Activated B cell treated with CpG ODN at 0.5 μM for 24 hours (primary cell): ENCODE measurements around the gene RAB4A. TPM values are rescaled to one million over a fixed set of nuclear protein-coding genes. Genes with fewer than 3 reads are reported as not detected.
A peak's percentile ranks its signal among the peaks of the same experiment; 100 is the strongest.
"Not testable (repeated sequence)": the region's sequence is repeated elsewhere in the genome, so short reads cannot be mapped to it uniquely, and the experiment has no call there.

ENCODE experiments used
- ATAC-seq: fragments of 200-7000 bp; cut with Tn5 transposase; one replicate; pipeline ENCODE4 v1.10.0; 2021; ENCODE audit warnings: low read depth, mild to moderate bottlenecking, moderate library complexity
- CTCF ChIA-PET: fragments of 350-600 bp; sonication (Branson Sonifier 250); formaldehyde crosslinking; loops from one replicate; lab custom pipeline; 2021; ENCODE audit warnings: antibody characterized with exemption; lab: Charles Lee
- POLR2A ChIA-PET: fragments of 350-600 bp; sonication (Branson Sonifier 250); formaldehyde crosslinking; loops from one replicate; lab custom pipeline; 2021; ENCODE audit warnings: antibody characterized with exemption; lab: Charles Lee
- DNase-seq: peaks from one replicate; pipeline ENCODE4 v3.0.0; 2022
- H3K27ac Mint-ChIP-seq: one replicate; pipeline ENCODE4 v1.8.0; 2020; ENCODE audit warnings: mixed read lengths
- H3K27me3 Mint-ChIP-seq: one replicate; pipeline ENCODE4 v1.8.0; 2021; ENCODE audit warnings: mixed read lengths
- H3K36me3 Mint-ChIP-seq: one replicate; pipeline ENCODE4 v1.8.0; 2021; ENCODE audit warnings: low read depth, mixed read lengths
- H3K4me1 Mint-ChIP-seq: one replicate; pipeline ENCODE4 v1.8.0; 2021; ENCODE audit warnings: mixed read lengths
- H3K4me3 Mint-ChIP-seq: one replicate; pipeline ENCODE4 v1.8.0; 2020; ENCODE audit warnings: mild to moderate bottlenecking, mixed read lengths
- H3K9me3 Mint-ChIP-seq: one replicate; pipeline ENCODE4 v1.8.0; 2020; ENCODE audit warnings: mixed read lengths
- CTCF ChIP-seq: fragments of 200-600 bp; IDR thresholded peaks from one replicate; pipeline ENCODE4 v1.8.0; 2022; ENCODE audit warnings: antibody characterized with exemption, mild to moderate bottlenecking
- intact Hi-C: fragments of 100-400 bp; cut with micrococcal nuclease; formaldehyde crosslinking; loops from one replicate; pipeline ENCODE4 v1.15.1; 2024
- total RNA-seq: library from RNA; stranded (reverse); gene quantifications from 2 replicates; pipeline ENCODE4 v1.2.3, GENCODE V29; 2022

Gene RAB4A
- total RNA-seq, 1 donor from 2014 or later, result 42.3 TPM

- H3K4me3 Mint-ChIP-seq, result no peak overlapping the region
- no peak for DNase-seq
- CTCF ChIA-PET, result no interaction called here
- no peak for ATAC-seq
- peaks cover 44% of the 10 kb centered on the region for H3K4me1 Mint-ChIP-seq
- H3K27me3 Mint-ChIP-seq, result no peaks in the 10 kb centered on the region
- peak overlapping the region; percentile 62 for H3K27ac Mint-ChIP-seq
- TF ChIP-seq CTCF, result no peak
- no peaks in the 10 kb centered on the region for H3K9me3 Mint-ChIP-seq
- H3K36me3 Mint-ChIP-seq, result peaks cover 42% of the 10 kb centered on the region
- intact Hi-C loops, result no loop called here
- POLR2A ChIA-PET, result interaction anchor here (0.6 kb wide), 1 partner anchor 155 kb away, joined by 4 read pairs; no protein-coding TSS in a partner anchor
Observed at GRCh38 chr1:229326601-229327000, 55.7 kb downstream of the RAB4A start.

- Mint-ChIP-seq H3K4me1 (peaks cover 44% of the 10 kb centered on the region), H3K36me3 (peaks cover 37% of the 10 kb centered on the region)
- H3K4me3 Mint-ChIP-seq, H3K27me3 Mint-ChIP-seq, POLR2A ChIA-PET, H3K27ac Mint-ChIP-seq, DNase-seq, H3K9me3 Mint-ChIP-seq, CTCF ChIA-PET: not testable (repeated sequence)
- intact Hi-C loops, result loop anchor here (2.0 kb wide), 1 partner anchor 37 kb away; no protein-coding TSS in a partner anchor
- ATAC-seq, result peak; percentile 69
Observed at GRCh38 chr1:229327765-229328164, 56.9 kb downstream of the RAB4A start.

GRCh38 chr1:229328598-229329362, 57.9 kb downstream of the RAB4A start:
- CTCF ChIA-PET, result no interaction called here
- POLR2A ChIA-PET, result no interaction called here
- TF ChIP-seq CTCF, result no peak
- no peaks in the 10 kb centered on the region for H3K9me3 Mint-ChIP-seq
- H3K4me3 Mint-ChIP-seq, result no peak overlapping the region
- DNase-seq (no peak), ATAC-seq (peak; percentile 15)
- H3K36me3 Mint-ChIP-seq, result peaks cover 28% of the 10 kb centered on the region
- peak overlapping the region; percentile 3 for H3K27ac Mint-ChIP-seq
- no peaks in the 10 kb centered on the region for H3K27me3 Mint-ChIP-seq
- peaks cover 44% of the 10 kb centered on the region for H3K4me1 Mint-ChIP-seq
- intact Hi-C loops, result loop anchor here (2.0 kb wide), 1 partner anchor 36 kb away; no protein-coding TSS in a partner anchor

GRCh38 chr1:229334269-229334668, 63.4 kb downstream of the RAB4A start:
- CTCF ChIA-PET, result interaction anchor here (1.2 kb wide), 1 partner anchor 76 kb away, joined by 4 read pairs; no protein-coding TSS in a partner anchor
- Mint-ChIP-seq H3K36me3 (peaks cover 8% of the 10 kb centered on the region), H3K9me3 (no peaks in the 10 kb centered on the region), H3K27ac (no peak overlapping the region), H3K4me3 (no peak overlapping the region), H3K27me3 (no peaks in the 10 kb centered on the region), H3K4me1 (peaks cover 11% of the 10 kb centered on the region)
- POLR2A ChIA-PET, result interaction anchor here (1.3 kb wide), 1 partner anchor 8 kb away, joined by 3 read pairs; the partner anchor contains the start of gene CCSAP
- TF ChIP-seq CTCF, result no peak
- no peak for ATAC-seq
- intact Hi-C loops, result no loop called here
- DNase-seq, result no peak

GRCh38 chr1:229334716-229335115, 63.8 kb downstream of the RAB4A start:
- H3K36me3 Mint-ChIP-seq, result peaks cover 6% of the 10 kb centered on the region
- ATAC-seq (no peak), DNase-seq (no peak)
- intact Hi-C loops, result no loop called here
- H3K9me3 Mint-ChIP-seq, result no peaks in the 10 kb centered on the region
- peaks cover 15% of the 10 kb centered on the region for H3K4me1 Mint-ChIP-seq
- ChIA-PET POLR2A (interaction anchor here (0.8 to 1.3 kb wide), 2 partner anchors 8 to 21 kb away, joined by 3 read pairs; partner anchors contain the start of gene CCSAP), CTCF (interaction anchor here (1.2 kb wide), 1 partner anchor 76 kb away, joined by 4 read pairs; no protein-coding TSS in a partner anchor)
- H3K27ac Mint-ChIP-seq, result no peak overlapping the region
- no peaks in the 10 kb centered on the region for H3K27me3 Mint-ChIP-seq
- no peak for TF ChIP-seq CTCF
- H3K4me3 Mint-ChIP-seq, result no peak overlapping the region
